Cardiac atrium fibroblast (primary cell): ENCODE results near the gene KLHDC4. TPM values are rescaled to one million over a fixed set of nuclear protein-coding genes. Genes with fewer than 3 reads are reported as not detected.

Source experiments
- total RNA-seq: library from RNA; depleted of rRNA; stranded (reverse); fragments of >200 nt; gene quantifications from 2 replicates; pipeline ENCODE4 v1.2.3, GENCODE V29; 2015

KLHDC4 gene
- 11.0 and 21.1 TPM in 2 replicates for total RNA-seq

GRCh38 chr16:87765776-87766484 lies at the start of gene KLHDC4:
Gene KLHDC4 (minus strand): TSS chr16:87765986. CDS start chr16:87765890, 96 bp downstream.

Other genes starting within 250 kb of the KLHDC4 start
- not detected in 2 replicates for gene JPH3, start 163.5 kb downstream of the KLHDC4 start, total RNA-seq
- gene SLC7A5, start 103.5 kb upstream of the KLHDC4 start, total RNA-seq, result 61.9 and 70.2 TPM in 2 replicates
- gene CA5A, start 170.5 kb upstream of the KLHDC4 start, total RNA-seq, result not detected in 2 replicates
- 14.1 and 20.9 TPM in 2 replicates for gene BANP, start 185.4 kb upstream of the KLHDC4 start, total RNA-seq